WTC11 (cell line): ENCODE data around the gene GID8. TPM values are rescaled to one million over a fixed set of nuclear protein-coding genes. Genes with fewer than 3 reads are reported as not detected.
A peak's percentile ranks its signal among the peaks of the same experiment; 100 is the strongest.

ENCODE experiments used
- ATAC-seq: fragments of 200-7000 bp; cut with Tn5 transposase; 2 replicates; pipeline ENCODE4 v1.10.0; 2021; ENCODE audit warnings: mild to moderate bottlenecking, moderate library complexity
- CTCF ChIA-PET: fragments of 300-600 bp; sonication (Branson Sonifier 250); formaldehyde crosslinking; loops from one replicate; lab custom pipeline; 2021; ENCODE audit warnings: antibody characterized with exemption; lab: Charles Lee
- POLR2A ChIA-PET: fragments of 350-600 bp; sonication (Branson Sonifier 250); formaldehyde crosslinking; loops from one replicate; lab custom pipeline; 2021; ENCODE audit warnings: antibody characterized with exemption; lab: Charles Lee
- DNase-seq: peaks from one replicate; pipeline ENCODE4 v3.0.0; 2021; ENCODE audit warnings: low spot score
- H3K27ac Mint-ChIP-seq: 2 replicates; pipeline ENCODE4 v1.8.0; 2021; ENCODE audit warnings: mixed read lengths
- H3K27me3 Mint-ChIP-seq: 2 replicates; pipeline ENCODE4 v1.8.0; 2021; ENCODE audit warnings: low read depth, mild to moderate bottlenecking, moderate library complexity, mixed read lengths
- H3K36me3 Mint-ChIP-seq: 2 replicates; pipeline ENCODE4 v1.8.0; 2021; ENCODE audit warnings: mixed read lengths
- H3K4me1 Mint-ChIP-seq: 2 replicates; pipeline ENCODE4 v1.8.0; 2022; ENCODE audit warnings: mixed read lengths
- H3K4me3 Mint-ChIP-seq: 2 replicates; pipeline ENCODE4 v1.8.0; 2021; ENCODE audit warnings: mild to moderate bottlenecking, moderate library complexity, mixed read lengths
- H3K9me3 Mint-ChIP-seq: 2 replicates; pipeline ENCODE4 v1.8.0; 2021; ENCODE audit warnings: mixed read lengths
- ATF1 ChIP-seq: sonication (generic); formaldehyde crosslinking; IDR thresholded peaks from 2 replicates; pipeline ENCODE4 v1.8.1; 2023; ENCODE audit warnings: mild to moderate bottlenecking, moderate library complexity, missing genetic modification reagents
- ATF6 ChIP-seq: sonication (generic); formaldehyde crosslinking; IDR thresholded peaks from 2 replicates; pipeline ENCODE4 v1.8.1; 2023; ENCODE audit warnings: mild to moderate bottlenecking, missing genetic modification reagents
- ELF4 ChIP-seq: sonication (generic); formaldehyde crosslinking; IDR thresholded peaks from 2 replicates; pipeline ENCODE4 v1.8.1; 2022; ENCODE audit warnings: low read depth, mild to moderate bottlenecking, moderate library complexity, missing genetic modification reagents
- EMX1 ChIP-seq: fragments of 250-450 bp; sonication (Bioruptor Pico); IDR thresholded peaks from 2 replicates; pipeline ENCODE4 v1.8.0; 2021; ENCODE audit warnings: mild to moderate bottlenecking
- GABPB1 ChIP-seq: sonication (generic); formaldehyde crosslinking; IDR thresholded peaks from 2 replicates; pipeline ENCODE4 v1.8.1; 2023; ENCODE audit warnings: mild to moderate bottlenecking, missing genetic modification reagents
- JUN ChIP-seq: sonication (generic); formaldehyde crosslinking; IDR thresholded peaks from 2 replicates; pipeline ENCODE4 v1.8.0; 2023; ENCODE audit warnings: mild to moderate bottlenecking, missing genetic modification reagents
- SMAD4 ChIP-seq: sonication (generic); formaldehyde crosslinking; IDR thresholded peaks from 2 replicates; pipeline ENCODE4 v1.8.0; 2022; ENCODE audit warnings: mild to moderate bottlenecking, missing genetic modification reagents
- SOX15 ChIP-seq: fragments of 250-450 bp; sonication (Bioruptor Pico); IDR thresholded peaks from 2 replicates; pipeline ENCODE4 v1.9.0; 2021; ENCODE audit warnings: mild to moderate bottlenecking
- USF2 ChIP-seq: sonication (generic); formaldehyde crosslinking; IDR thresholded peaks from 2 replicates; pipeline ENCODE4 v1.8.1; 2023; ENCODE audit warnings: mild to moderate bottlenecking, missing genetic modification reagents, moderate library complexity
- ZNF396 ChIP-seq: fragments of 250-450 bp; sonication (Bioruptor Pico); IDR thresholded peaks from 2 replicates; pipeline ENCODE4 v1.8.0; 2021; ENCODE audit warnings: mild to moderate bottlenecking, moderate library complexity, borderline replicate concordance
- ZNF423 ChIP-seq: fragments of 250-450 bp; sonication (Bioruptor Pico); IDR thresholded peaks from 2 replicates; pipeline ENCODE4 v2.1.2; 2022; ENCODE audit warnings: mild to moderate bottlenecking, moderate library complexity
- total RNA-seq: library from RNA; stranded (reverse); gene quantifications from 3 replicates; pipeline ENCODE4 v1.2.3, GENCODE V29; 2021
- TF ChIP-seq, protein P1 (sequence below): fragments of 250-450 bp; sonication (Bioruptor Pico); IDR thresholded peaks from 2 replicates; pipeline ENCODE4 v1.8.0; 2021; ENCODE audit warnings: mild to moderate bottlenecking
- TF ChIP-seq, protein P2 (sequence below): sonication (generic); formaldehyde crosslinking; IDR thresholded peaks from 2 replicates; pipeline ENCODE4 v1.8.0; 2022; ENCODE audit warnings: mild to moderate bottlenecking, missing genetic modification reagents
- TF ChIP-seq, protein P3 (sequence below): fragments of 250-450 bp; sonication (Bioruptor Pico); IDR thresholded peaks from 2 replicates; pipeline ENCODE4 v1.9.0; 2021; ENCODE audit warnings: mild to moderate bottlenecking, borderline replicate concordance
- TF ChIP-seq, protein P4 (sequence below): sonication (generic); formaldehyde crosslinking; IDR thresholded peaks from 2 replicates; pipeline ENCODE4 v1.8.0; 2022; ENCODE audit warnings: missing genetic modification reagents
- TF ChIP-seq, protein P5 (sequence below): fragments of 200-600 bp; IDR thresholded peaks from 2 replicates; pipeline ENCODE4 v1.8.0; 2022; ENCODE audit warnings: antibody characterized with exemption

The GID8 gene
- total RNA-seq, 1 experiment from 2014 or later = 70.2 TPM

DNA sequence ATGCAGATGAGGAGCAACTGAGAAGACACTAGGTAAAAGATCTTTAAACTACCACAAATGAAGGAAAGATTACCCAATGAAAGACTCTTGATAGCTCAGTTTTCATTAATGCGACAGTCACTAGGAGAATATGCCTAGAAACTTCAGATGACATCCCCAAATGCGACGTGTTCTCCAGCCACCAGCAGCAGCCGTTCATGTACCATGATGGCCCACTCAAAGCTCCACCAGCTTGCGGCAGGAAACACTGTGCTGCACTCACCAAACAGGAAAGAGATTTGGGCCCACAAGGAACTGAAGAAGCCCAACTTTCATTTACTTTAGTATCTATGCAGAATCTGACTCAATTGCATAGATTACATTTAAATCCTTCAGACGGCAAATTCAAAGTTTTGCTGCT lies 19.1 kb upstream of the GID8 start (continued):
- TF ChIP-seq, protein P1, sequence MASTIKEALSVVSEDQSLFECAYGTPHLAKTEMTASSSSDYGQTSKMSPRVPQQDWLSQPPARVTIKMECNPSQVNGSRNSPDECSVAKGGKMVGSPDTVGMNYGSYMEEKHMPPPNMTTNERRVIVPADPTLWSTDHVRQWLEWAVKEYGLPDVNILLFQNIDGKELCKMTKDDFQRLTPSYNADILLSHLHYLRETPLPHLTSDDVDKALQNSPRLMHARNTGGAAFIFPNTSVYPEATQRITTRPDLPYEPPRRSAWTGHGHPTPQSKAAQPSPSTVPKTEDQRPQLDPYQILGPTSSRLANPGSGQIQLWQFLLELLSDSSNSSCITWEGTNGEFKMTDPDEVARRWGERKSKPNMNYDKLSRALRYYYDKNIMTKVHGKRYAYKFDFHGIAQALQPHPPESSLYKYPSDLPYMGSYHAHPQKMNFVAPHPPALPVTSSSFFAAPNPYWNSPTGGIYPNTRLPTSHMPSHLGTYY (CRISPR knock-in tag) = no peak
- TF ChIP-seq ATF1 (CRISPR knock-in tag) (no peak), EMX1 (CRISPR knock-in tag) (no peak)
- TF ChIP-seq, protein P2, sequence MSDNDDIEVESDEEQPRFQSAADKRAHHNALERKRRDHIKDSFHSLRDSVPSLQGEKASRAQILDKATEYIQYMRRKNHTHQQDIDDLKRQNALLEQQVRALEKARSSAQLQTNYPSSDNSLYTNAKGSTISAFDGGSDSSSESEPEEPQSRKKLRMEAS = no peak

- peak; percentile 8 for DNase-seq
- peak overlapping the region; percentile 18 for H3K4me3 Mint-ChIP-seq
- H3K27me3 Mint-ChIP-seq = no peaks in the 10 kb centered on the region
- CTCF ChIA-PET = interaction anchor here (0.7 to 2.5 kb wide), 8 partner anchors 12 to 97 kb away, joined by 3 to 10 read pairs (median 3); no protein-coding TSS in a partner anchor
- H3K36me3 Mint-ChIP-seq = no peaks in the 10 kb centered on the region
- no peak for ATAC-seq
- TF ChIP-seq ZNF423 (CRISPR knock-in tag) (0 out of 2 replicates have a peak, but pooled peaks have one; percentile 4), JUN (no peak)
- TF ChIP-seq, protein P3, sequence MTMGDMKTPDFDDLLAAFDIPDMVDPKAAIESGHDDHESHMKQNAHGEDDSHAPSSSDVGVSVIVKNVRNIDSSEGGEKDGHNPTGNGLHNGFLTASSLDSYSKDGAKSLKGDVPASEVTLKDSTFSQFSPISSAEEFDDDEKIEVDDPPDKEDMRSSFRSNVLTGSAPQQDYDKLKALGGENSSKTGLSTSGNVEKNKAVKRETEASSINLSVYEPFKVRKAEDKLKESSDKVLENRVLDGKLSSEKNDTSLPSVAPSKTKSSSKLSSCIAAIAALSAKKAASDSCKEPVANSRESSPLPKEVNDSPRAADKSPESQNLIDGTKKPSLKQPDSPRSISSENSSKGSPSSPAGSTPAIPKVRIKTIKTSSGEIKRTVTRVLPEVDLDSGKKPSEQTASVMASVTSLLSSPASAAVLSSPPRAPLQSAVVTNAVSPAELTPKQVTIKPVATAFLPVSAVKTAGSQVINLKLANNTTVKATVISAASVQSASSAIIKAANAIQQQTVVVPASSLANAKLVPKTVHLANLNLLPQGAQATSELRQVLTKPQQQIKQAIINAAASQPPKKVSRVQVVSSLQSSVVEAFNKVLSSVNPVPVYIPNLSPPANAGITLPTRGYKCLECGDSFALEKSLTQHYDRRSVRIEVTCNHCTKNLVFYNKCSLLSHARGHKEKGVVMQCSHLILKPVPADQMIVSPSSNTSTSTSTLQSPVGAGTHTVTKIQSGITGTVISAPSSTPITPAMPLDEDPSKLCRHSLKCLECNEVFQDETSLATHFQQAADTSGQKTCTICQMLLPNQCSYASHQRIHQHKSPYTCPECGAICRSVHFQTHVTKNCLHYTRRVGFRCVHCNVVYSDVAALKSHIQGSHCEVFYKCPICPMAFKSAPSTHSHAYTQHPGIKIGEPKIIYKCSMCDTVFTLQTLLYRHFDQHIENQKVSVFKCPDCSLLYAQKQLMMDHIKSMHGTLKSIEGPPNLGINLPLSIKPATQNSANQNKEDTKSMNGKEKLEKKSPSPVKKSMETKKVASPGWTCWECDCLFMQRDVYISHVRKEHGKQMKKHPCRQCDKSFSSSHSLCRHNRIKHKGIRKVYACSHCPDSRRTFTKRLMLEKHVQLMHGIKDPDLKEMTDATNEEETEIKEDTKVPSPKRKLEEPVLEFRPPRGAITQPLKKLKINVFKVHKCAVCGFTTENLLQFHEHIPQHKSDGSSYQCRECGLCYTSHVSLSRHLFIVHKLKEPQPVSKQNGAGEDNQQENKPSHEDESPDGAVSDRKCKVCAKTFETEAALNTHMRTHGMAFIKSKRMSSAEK (CRISPR knock-in tag) = no peak
- peak overlapping the region; percentile 97 for H3K27ac Mint-ChIP-seq
- H3K4me1 Mint-ChIP-seq = peaks cover 88% of the 10 kb centered on the region
- no peaks in the 10 kb centered on the region for H3K9me3 Mint-ChIP-seq
- POLR2A ChIA-PET = interaction anchor here (0.6 to 0.7 kb wide), 3 partner anchors 8 to 70 kb away, joined by 3 read pairs; no protein-coding TSS in a partner anchor
Measured at GRCh38 chr20:62920039-62920645, 17.8 kb upstream of the GID8 start.

DNA sequence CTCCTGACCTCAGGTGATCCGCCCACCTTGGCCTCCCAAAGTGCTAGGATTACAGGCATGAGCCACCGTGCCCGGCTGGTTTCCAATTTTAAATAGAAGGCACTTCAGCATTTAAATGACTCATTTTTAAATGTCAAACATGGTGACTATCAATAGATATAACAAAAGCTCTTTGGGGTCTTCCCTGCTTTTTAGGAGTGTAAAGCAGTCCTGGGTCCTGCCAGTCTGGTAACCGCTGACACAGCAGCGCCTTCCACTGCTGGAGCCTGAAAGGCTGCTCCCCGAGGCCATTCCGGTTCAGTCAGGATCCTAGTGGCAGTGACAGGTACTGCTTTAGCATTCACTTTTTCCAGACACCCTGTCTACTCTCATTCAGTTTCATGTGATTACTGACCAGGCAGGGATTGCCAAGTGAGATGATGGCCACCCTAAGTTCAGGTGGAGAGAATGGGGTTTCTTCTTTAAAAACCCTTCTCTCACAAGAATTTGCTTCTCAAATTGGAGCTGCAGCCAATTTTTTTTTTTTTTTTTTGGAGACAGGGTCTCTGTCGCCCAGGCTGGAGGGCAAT lies 16.7 kb upstream of the GID8 start:
- Mint-ChIP-seq H3K27ac (peak overlapping the region; percentile 97), H3K4me3 (peak overlapping the region; percentile 45), H3K27me3 (no peaks in the 10 kb centered on the region; the same call in 1 of the 2 replicates), H3K36me3 (no peaks in the 10 kb centered on the region), H3K4me1 (peaks cover 80% of the 10 kb centered on the region), H3K9me3 (no peaks in the 10 kb centered on the region)
- CTCF ChIA-PET = interaction anchor here (1.0 to 2.5 kb wide), 7 partner anchors 12 to 51 kb away, joined by 3 to 10 read pairs (median 4); no protein-coding TSS in a partner anchor
- no peak for TF ChIP-seq ELF4 (CRISPR knock-in tag)
- TF ChIP-seq SOX15 (CRISPR knock-in tag) = no peak
- no peak for TF ChIP-seq ATF6 (CRISPR knock-in tag)
- TF ChIP-seq, protein P4, sequence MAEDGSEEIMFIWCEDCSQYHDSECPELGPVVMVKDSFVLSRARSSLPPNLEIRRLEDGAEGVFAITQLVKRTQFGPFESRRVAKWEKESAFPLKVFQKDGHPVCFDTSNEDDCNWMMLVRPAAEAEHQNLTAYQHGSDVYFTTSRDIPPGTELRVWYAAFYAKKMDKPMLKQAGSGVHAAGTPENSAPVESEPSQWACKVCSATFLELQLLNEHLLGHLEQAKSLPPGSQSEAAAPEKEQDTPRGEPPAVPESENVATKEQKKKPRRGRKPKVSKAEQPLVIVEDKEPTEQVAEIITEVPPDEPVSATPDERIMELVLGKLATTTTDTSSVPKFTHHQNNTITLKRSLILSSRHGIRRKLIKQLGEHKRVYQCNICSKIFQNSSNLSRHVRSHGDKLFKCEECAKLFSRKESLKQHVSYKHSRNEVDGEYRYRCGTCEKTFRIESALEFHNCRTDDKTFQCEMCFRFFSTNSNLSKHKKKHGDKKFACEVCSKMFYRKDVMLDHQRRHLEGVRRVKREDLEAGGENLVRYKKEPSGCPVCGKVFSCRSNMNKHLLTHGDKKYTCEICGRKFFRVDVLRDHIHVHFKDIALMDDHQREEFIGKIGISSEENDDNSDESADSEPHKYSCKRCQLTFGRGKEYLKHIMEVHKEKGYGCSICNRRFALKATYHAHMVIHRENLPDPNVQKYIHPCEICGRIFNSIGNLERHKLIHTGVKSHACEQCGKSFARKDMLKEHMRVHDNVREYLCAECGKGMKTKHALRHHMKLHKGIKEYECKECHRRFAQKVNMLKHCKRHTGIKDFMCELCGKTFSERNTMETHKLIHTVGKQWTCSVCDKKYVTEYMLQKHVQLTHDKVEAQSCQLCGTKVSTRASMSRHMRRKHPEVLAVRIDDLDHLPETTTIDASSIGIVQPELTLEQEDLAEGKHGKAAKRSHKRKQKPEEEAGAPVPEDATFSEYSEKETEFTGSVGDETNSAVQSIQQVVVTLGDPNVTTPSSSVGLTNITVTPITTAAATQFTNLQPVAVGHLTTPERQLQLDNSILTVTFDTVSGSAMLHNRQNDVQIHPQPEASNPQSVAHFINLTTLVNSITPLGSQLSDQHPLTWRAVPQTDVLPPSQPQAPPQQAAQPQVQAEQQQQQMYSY = no peak
- TF ChIP-seq USF2 (CRISPR knock-in tag) = no peak
- TF ChIP-seq SMAD4 (CRISPR knock-in tag) = no peak
- 0 out of 2 replicates have a peak, but pooled peaks have one; percentile 25 for TF ChIP-seq GABPB1
- TF ChIP-seq, protein P5, sequence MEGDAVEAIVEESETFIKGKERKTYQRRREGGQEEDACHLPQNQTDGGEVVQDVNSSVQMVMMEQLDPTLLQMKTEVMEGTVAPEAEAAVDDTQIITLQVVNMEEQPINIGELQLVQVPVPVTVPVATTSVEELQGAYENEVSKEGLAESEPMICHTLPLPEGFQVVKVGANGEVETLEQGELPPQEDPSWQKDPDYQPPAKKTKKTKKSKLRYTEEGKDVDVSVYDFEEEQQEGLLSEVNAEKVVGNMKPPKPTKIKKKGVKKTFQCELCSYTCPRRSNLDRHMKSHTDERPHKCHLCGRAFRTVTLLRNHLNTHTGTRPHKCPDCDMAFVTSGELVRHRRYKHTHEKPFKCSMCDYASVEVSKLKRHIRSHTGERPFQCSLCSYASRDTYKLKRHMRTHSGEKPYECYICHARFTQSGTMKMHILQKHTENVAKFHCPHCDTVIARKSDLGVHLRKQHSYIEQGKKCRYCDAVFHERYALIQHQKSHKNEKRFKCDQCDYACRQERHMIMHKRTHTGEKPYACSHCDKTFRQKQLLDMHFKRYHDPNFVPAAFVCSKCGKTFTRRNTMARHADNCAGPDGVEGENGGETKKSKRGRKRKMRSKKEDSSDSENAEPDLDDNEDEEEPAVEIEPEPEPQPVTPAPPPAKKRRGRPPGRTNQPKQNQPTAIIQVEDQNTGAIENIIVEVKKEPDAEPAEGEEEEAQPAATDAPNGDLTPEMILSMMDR = peak; percentile 52
- no peak for TF ChIP-seq ZNF396 (CRISPR knock-in tag)
- no peak for TF ChIP-seq JUN
- ATAC-seq (peak; percentile 77), DNase-seq (peak; percentile 72)
- POLR2A ChIA-PET = interaction anchor here (0.6 to 1.0 kb wide), 2 partner anchors 17 to 71 kb away, joined by 3 read pairs; partner anchors contain the start of gene GID8
